HG03457 (cell line): ENCODE measurements around the gene ELOB.
"Not testable (repeated sequence)": the region's sequence is repeated elsewhere in the genome, so short reads cannot be mapped to it uniquely, and the experiment has no call there.

Experiments
- ATAC-seq: cut with Tn5 transposase; IDR thresholded peaks from one replicate; pipeline ENCODE4 v1.9.1; 2021; ENCODE audit warnings: moderate number of reproducible peaks; ENCODE audit not compliant: unreplicated experiment

The ELOB gene

DNA sequence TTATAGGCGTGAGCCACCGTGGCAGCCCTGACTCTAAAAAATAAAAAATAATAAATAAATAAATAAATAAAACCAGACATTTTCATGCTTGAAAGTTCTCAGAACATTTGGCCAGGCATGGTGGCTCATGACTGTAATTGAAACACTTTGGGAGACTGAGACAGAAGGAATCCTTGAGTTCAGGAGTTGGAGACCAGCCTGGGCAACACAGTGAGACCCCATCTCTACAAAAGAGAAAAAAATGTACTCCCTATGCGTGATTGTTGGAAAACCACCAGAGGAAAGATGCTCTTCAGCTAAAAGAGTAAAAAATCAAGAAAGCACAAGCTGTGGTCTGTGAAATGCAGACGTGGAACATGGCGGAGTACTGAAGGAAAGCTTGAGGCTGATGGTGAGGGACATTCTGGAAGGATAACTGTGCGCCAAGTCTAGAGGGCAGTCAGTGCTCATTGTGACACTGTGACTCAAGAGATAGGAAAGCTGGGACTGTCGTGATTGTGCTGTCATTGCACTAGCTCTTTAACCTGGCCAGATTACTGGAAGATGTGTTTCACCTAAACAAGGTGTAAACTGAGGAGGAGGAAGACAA is 52.9 kb downstream of the ELOB start:
- ATAC-seq: no peak

DNA sequence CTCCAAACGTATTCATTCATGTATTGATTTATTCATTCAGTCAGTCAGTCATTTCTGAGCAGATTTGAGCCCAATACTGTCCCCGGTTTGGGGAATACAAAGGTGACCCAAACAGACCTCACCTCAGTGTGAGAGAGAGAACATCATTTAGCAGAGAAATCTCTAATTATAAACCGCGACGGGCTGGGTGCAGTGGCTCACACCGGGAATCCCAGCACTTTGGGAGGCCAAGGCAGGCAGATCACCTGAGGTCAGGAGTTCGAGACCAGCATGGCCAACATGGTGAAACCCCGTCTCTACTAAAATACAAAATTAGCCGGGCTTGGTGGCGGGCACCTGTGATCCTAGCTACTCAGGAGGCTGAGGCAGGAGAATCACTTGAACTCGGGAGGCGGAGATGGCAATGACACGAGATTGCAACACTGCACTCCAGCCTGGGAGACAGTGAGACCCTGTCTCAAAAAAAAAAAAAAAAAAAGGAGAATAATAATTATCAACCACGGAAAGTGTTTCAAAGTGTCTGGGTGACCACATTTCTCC is 55.4 kb downstream of the ELOB start:
- ATAC-seq: not testable (repeated sequence)
